Left renal pelvis (tissue), 4 donors: Measurements from ENCODE around the gene OSGIN1. TPM values are rescaled to one million over a fixed set of nuclear protein-coding genes. Genes with fewer than 3 reads are reported as not detected.
A peak's percentile ranks its signal among the peaks of the same experiment; 100 is the strongest.

Experiments used
- DNase-seq, 4 donors: peaks; one replicate each; pipeline ENCODE4 v3.0.0-alpha.2; 2013; ENCODE audit warnings: low read depth in 4 of 4, low spot score in 3 of 4
- polyA plus RNA-seq, 4 donors: library from polyadenylated mRNA; unstranded; fragments of 120-200 nt; gene quantifications; one replicate each; pipeline ENCODE4 v1.2.1, GENCODE V29; 2013; ENCODE audit not compliant: insufficient read length in 4 of 4

Gene OSGIN1
- polyA plus RNA-seq, 4 donors, result 0.34 to 0.73 (median 0.50) TPM

GRCh38 chr16:83925957-83926725 is 26.9 kb upstream of the OSGIN1 start:
- DNase-seq, result no peak

GRCh38 chr16:83926726-83927397 is 26.2 kb upstream of the OSGIN1 start:
- peak; percentile 26 to 54 (median 34) for DNase-seq

GRCh38 chr16:83928341-83929055 is 24.5 kb upstream of the OSGIN1 start:
- DNase-seq, result no peak

- DNase-seq, result no peak
Measured at GRCh38 chr16:83929811-83930555, 23.1 kb upstream of the OSGIN1 start.

GRCh38 chr16:83930730-83931500 is 22.1 kb upstream of the OSGIN1 start:
- DNase-seq, result no peak

- DNase-seq, result no peak
Measured at GRCh38 chr16:83931556-83931955, 21.5 kb upstream of the OSGIN1 start.

- DNase-seq, result no peak
Measured at GRCh38 chr16:83932304-83932703, 20.7 kb upstream of the OSGIN1 start.

- DNase-seq, result no peak
Measured at GRCh38 chr16:83932955-83933673, 19.9 kb upstream of the OSGIN1 start.

- no peak for DNase-seq
Measured at GRCh38 chr16:83933885-83934683, 19.0 kb upstream of the OSGIN1 start.

GRCh38 chr16:83934684-83934977 is 18.4 kb upstream of the OSGIN1 start:
- DNase-seq, result no peak

GRCh38 chr16:83935005-83935857 is 17.8 kb upstream of the OSGIN1 start:
- DNase-seq, result no peak

- no peak for DNase-seq
Measured at GRCh38 chr16:83935858-83936255, 17.2 kb upstream of the OSGIN1 start.

- DNase-seq, result no peak
Measured at GRCh38 chr16:83936581-83937165, 16.4 kb upstream of the OSGIN1 start.

GRCh38 chr16:83937267-83937666 is 15.8 kb upstream of the OSGIN1 start:
- DNase-seq, result no peak

- DNase-seq, result no peak
Measured at GRCh38 chr16:83937922-83938885, 14.8 kb upstream of the OSGIN1 start.

- no peak for DNase-seq
Measured at GRCh38 chr16:83939266-83939855, 13.7 kb upstream of the OSGIN1 start.
